RPMI8226 (cell line): Measurements from ENCODE around the gene ADCY9.
"Not testable (repeated sequence)": the region's sequence is repeated elsewhere in the genome, so short reads cannot be mapped to it uniquely, and the experiment has no call there.

ENCODE experiments used
- DNase-seq: peaks from one replicate; pipeline ENCODE4 v3.0.0-alpha.2; 2015

The ADCY9 gene

DNA sequence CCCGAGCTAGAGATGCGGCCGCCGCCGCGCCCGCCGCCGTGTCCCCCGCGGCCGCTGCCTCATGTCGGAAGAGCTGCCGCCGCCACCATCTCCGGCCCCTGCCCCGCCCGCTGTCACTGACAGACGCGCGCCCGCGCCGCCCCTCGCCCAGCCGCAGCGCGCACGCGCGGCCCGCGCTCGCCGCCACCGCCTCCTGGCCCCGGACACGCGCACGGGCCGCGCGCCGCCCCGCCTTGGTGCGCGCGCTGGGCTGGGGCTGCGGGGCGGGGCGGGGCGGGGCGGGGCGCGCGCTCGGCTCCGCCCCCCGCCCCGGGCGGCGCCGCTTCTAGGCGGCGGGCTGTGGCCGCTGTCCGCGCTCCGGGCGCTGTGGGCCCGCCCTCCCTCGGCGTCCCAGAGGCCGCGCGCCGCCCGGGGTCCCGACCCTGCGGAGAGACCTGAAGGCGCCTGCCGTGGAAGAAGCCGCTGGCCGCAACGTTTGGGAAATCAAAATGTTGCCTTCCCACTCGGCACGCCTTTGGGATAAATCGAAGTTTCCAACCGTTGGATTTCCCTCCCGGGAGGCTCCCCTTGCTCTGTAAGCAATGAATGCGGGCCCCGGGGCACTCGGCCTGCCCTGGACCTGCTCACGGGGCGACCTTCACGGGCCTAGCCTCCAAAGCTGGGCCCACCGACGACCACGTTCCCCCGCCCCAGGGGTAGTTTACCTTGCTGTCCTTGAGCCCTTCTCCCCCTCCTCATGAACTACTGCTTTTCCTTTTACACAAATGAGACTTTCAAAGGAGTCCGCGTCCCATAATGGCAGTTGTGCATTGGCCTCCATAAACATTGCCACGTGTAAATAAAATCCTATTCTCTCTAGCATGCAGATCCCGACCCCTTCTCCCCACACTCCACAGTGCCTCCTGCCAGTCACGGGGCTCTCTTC is at the start of gene ADCY9:
TSS of gene ADCY9 (minus strand) at position 118 of the 925 bp plus-strand sequence. CDS start 1,000 bp downstream, outside the sequence.
- DNase-seq: peak; percentile 87

GRCh38 chr16:4160658-4161430 is 44.6 kb upstream of the ADCY9 start:
- DNase-seq: no peak

GRCh38 chr16:4159726-4160125 is 43.5 kb upstream of the ADCY9 start:
- no peak for DNase-seq

- DNase-seq: no peak
These were observed 42.2 kb upstream of the ADCY9 start for GRCh38 chr16:4158143-4159093.

- DNase-seq: no peak
These were observed 41.2 kb upstream of the ADCY9 start for GRCh38 chr16:4157376-4157825.

- DNase-seq: not testable (repeated sequence)
These were observed 40.3 kb upstream of the ADCY9 start for GRCh38 chr16:4156503-4156902.

- DNase-seq: not testable (repeated sequence)
These were observed 37.1 kb upstream of the ADCY9 start for GRCh38 chr16:4153364-4153763.

DNA sequence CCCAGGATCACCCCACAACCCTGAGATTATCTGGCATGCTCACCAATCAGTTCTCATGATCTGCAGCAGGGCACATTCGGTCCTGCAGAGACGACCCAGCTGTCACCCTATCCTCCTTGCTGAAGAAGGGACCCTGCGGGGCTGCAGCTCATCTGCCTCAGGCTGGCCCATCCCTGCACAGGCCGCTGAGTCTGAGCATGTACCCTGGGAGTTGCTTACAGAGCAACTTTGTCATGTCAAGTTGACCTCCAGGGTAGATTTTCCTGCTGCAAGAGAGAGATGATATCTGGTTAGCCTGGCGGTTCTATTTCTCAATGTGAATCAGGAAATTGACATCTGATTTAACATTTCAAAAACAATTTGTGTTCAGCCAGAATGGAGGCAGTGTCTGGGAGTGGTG is 36.0 kb upstream of the ADCY9 start:
- no peak for DNase-seq

DNA sequence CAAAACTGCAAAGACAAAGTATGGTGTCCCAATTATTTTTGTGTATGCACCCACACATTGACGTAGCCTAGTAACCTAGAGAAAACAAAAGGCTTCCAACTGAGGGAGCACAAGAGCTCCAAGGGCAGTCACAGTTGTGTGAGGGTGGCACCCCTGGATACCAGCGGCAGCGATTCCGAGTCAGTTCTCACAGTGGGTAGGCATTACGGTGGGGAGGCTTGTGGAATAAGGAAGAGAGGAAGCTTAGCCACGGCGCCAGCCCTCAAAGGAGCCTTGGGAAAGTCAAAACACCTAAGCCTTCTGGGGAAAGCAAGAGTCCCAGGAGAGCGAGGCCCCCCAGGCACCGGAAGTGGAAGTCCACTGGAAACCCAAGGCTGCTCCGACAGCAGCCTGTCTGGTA is 31.0 kb upstream of the ADCY9 start:
- no peak for DNase-seq

- DNase-seq: peak; percentile 88
These were observed 26.0 kb upstream of the ADCY9 start for GRCh38 chr16:4142268-4142667.

GRCh38 chr16:4141604-4142003 is 25.4 kb upstream of the ADCY9 start:
- no peak for DNase-seq

DNA sequence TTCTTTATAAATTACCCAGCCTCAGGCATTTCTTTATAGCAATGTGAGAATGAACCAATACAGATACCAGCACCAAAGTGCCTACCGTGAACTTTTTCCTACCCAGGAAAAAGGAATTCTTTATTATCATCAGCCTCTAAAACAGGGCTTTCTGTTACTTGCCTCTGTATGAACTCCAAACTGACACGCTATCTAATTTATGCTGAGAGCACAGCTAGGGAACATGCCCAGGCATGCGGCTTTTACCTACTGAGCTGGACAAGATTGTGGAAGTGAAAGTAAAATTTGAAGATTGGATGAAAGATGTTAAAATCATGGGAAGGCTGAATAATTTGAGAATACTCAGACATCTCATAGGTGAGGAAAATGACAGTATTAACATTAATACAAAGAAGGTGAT is 24.4 kb upstream of the ADCY9 start:
- peak; percentile 78 for DNase-seq

DNA sequence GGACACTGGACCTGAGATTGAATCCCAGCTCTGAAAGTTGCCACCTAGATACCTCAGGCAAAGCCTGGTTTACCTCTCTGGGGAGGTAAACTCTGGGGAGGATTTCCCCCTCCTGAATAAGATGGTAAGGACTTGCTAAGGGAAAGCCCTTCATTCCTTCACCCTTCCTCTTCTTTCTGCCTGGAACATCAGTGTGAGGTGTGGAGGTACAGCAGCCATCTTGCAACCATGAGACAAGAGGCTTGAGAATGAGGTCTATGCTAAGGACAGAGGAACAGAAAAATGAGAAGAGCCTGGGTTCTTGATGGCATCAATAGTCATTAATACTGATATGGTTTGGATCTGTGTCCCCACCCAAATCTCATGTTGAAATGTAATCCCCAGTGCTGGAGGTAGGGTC is 23.7 kb upstream of the ADCY9 start:
- no peak for DNase-seq

DNA sequence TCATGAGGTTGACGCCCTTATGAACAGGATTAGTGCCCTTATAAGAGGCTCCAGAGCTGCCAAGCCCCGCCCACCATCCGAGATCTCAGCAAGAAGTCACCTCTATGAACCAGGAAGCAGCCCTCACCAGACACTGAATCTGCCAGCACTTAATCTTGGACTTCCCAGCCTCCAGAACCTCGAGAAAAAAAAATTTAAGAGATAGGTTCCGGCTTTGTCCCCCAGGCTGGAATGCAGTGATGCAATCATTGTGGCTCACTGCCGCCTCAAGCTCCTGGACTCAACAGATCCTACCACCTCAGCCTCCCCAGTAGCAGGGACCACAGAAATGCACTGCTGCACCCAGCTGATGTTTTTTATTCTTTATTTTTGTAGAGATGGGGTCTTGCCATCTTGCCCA is 22.5 kb upstream of the ADCY9 start:
- no peak for DNase-seq

GRCh38 chr16:4137438-4137837 is 21.2 kb upstream of the ADCY9 start:
- no peak for DNase-seq

DNA sequence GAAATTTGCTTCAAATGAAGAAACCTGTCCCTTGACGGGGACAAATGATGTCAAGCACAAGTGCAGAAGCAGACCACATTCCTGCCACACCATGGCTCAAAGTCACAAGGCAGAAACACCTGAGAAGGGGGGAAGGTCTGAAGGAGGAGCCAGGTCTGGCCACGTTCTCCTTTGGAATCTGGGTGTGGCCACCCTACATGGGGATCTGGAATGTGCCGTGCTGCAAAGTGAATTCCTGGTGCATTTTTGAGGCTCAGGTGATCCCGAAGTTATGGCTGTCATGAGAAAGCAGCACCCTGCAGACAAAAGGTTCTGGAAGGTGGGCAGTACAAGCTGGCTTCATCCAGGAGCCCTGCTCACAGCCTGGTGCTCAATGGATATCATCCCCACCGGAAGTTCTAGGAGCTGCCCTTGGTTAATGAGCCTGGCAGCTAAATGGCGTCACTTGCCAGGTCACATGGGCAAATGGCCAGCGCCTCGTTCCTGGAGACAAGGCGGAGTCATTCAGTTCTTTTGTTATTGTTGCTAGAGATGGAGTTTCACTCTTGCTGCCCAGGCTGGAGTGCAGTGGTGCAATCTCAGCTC is 20.1 kb upstream of the ADCY9 start:
- DNase-seq: peak; percentile 73

DNA sequence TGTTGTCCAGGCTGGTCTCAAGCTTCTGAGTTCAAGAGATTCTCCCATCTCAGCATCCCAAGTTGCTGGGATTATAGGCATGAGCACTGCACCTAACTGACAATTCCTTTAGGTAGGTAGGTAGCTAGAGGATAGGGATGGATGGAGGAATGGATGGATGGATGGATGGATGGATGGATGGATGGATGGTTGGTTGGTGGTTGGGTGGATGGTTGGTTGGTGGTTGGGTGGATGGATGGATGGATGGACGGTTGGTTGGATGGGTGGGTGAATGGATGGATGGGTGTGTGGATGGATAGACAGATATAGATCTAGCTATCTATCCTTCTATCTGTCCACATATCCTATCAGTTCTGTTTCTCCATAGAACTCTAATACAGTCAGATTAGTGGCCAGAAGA is 19.3 kb upstream of the ADCY9 start:
- no peak for DNase-seq

- no peak for DNase-seq
These were observed 17.7 kb upstream of the ADCY9 start for GRCh38 chr16:4133897-4134372.

GRCh38 chr16:4131621-4132020 is 15.4 kb upstream of the ADCY9 start:
- DNase-seq: peak; percentile 78

GRCh38 chr16:4124535-4125294 is 8.5 kb upstream of the ADCY9 start:
- no peak for DNase-seq

GRCh38 chr16:4123616-4124300 is 7.5 kb upstream of the ADCY9 start:
- DNase-seq: peak; percentile 69
